Measurements from ENCODE around the gene CCDC107.

CCDC107 gene

GRCh38 chr9:35682520-35683315 is 24.6 kb downstream of the CCDC107 start:
- DNase-seq (ENCODE audit: low spot score) = no peak

GRCh38 chr9:35683323-35683722 is 25.2 kb downstream of the CCDC107 start:
- DNase-seq (ENCODE audit: low spot score) = no peak

GRCh38 chr9:35684921-35685320 is 26.8 kb downstream of the CCDC107 start:
- DNase-seq (ENCODE audit: low spot score) = no peak

DNA sequence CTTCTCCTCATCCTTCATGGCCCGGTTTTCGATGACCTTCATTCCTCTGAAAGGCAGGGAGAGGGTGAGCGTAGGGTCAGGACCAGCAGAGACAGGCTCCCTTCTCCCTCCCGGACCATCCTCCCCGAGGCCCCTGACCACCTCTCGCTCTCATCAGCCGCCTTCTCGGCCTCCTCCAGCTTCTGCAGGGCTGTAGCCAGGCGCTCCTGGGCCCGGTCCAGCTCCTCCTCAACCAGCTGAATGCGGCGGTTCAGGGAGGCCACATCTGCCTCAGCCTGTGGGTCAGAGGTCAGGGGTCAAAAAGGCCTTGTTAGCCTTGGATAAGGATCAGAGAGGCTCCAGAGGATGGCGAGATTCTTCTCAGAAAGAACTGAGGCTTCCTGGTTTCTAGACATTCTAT is 27.4 kb downstream of the CCDC107 start:
- no peak for DNase-seq (ENCODE audit: low spot score)

DNA sequence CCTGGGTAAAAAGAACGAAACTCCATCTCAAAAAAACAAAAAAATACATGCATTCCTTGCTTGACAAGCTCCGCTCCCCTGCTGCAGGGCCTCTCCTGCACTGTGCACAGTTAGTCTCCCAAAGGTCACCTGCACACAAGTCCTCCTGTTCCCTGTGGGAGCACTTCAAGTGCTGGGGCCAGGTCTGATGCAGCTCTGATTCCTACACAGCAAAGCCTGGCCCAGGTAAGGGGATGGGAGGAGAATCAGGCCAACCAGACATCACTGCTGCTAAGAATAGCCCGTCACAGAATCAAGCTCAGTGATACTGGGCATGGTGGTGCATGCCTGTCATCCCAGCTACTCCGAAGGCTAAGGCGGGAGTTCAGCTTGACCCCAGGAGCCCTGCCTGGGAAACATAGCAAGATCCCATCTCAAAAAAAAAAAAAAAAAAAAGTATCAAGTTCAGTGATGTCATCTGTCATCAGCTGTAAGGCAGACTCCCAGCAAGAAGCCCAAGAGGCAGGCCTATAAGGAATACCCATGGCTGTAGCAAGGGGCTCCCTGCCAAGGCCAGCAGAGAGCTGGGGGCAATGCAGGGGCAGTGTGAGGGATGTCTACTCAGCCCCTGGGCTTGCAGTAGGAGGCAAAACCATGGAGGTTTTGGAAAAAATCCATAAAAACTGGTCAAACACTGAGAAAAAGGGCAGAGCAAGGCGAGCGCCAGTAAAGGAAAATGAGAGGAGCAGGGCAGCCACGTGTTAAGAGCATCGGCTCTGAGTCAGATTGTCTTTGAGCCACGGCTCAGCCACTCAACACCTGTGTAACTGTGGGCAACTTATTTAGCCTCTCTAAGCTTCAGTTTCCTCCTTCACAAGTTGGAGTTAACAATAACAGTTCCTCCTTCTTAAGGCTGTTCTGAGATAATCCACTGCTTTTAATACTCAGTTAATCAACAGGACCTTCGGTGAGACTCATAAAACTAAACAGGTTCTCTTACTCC is 28.4 kb downstream of the CCDC107 start:
- no peak for DNase-seq (ENCODE audit: low spot score)

DNA sequence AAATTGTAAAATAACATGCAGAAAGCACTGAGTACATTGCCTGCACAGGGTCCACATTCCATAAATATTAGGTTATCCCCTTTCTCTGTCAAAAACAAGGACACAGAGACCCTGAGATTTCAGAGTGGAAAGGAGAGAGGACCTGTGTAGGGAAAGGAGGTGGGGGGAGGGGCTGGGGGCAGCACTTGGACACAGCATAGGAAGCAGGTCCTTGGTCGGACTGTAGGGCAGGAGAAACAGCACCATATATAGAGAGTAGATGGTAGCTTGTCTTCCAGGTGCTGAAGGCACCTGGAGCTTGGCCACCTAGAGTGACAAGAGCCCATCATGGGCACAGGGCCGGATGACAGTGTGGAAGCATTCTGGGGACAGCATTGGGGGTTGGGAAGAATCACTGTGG is 29.2 kb downstream of the CCDC107 start:
- no peak for DNase-seq (ENCODE audit: low spot score)

DNA sequence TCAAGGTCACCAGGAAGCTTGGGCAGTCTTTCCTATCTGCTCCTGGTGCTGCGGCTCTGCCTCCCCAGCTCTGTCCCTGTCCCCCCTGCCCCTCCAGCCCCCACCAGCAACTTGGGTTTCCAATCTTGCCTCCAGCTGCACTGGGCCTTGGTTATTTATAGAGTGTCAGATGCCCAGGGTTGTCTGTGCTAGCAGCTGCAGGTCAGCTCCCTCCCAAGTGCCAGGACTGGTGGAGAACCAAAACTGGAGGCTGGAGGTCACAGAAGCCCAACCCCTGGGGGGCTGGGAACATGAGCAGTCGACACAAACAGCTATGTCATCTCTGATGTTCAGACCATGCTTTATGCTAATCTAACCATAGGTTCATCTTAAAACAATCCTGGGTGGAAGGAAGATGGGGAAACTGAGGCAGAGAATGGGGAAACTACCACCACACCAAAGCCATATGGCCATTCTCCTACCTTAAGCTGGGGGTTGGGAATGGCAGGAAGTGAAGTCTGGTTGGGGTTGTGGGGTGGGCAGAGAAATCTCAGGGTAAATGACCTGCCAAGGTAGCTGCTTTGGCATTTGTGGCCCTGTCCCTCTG is 30.0 kb downstream of the CCDC107 start:
- no peak for DNase-seq (ENCODE audit: low spot score)

- no peak for DNase-seq (ENCODE audit: low spot score)
Observed at GRCh38 chr9:35688558-35689541, 30.8 kb downstream of the CCDC107 start.

DNA sequence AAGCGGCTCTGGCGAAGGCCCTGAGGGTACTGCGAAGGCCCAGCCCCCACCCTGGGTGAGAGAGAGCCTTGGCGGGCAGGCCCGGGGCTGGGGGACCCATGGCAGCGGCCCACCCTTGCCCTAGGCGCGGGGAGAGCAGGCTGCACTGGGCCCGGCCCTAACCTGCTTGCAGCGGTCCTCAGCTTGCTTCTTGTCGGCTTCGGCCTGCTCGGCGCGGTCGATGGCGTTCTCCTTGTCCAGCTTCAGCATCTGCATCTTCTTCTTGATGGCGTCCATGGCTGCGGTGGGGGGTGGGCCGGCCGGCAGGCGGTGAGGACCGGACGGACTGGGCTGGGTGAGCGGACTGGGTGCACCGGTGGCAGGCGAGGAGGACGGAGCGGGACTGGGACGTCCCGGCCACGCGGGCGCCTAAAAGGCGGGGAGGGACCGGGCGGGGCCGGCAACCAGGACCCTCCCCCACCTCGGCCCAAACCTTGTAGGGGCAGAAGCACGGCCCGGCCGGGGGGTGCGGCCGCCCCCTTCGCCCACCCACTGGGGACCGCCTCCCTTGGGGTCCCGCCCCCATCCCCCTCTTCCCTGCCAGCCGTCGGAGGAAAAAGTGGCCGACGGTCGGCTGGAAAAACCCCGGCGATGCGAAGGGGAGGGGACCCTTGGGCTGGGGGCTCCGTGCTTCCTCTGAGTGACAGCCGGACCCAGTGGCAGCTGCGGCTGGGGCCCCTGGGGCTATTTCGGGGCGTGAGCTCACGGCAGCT is 31.6 kb downstream of the CCDC107 start, which contains the start of gene TPM2:
Gene TPM2 (minus strand): TSS at position 384 of the 752 bp plus-strand sequence. CDS start 108 bp downstream, at position 276.
- no peak for DNase-seq (ENCODE audit: low spot score)

- no peak for DNase-seq (ENCODE audit: low spot score)
Observed at GRCh38 chr9:35690294-35690613, 32.2 kb downstream of the CCDC107 start.

DNA sequence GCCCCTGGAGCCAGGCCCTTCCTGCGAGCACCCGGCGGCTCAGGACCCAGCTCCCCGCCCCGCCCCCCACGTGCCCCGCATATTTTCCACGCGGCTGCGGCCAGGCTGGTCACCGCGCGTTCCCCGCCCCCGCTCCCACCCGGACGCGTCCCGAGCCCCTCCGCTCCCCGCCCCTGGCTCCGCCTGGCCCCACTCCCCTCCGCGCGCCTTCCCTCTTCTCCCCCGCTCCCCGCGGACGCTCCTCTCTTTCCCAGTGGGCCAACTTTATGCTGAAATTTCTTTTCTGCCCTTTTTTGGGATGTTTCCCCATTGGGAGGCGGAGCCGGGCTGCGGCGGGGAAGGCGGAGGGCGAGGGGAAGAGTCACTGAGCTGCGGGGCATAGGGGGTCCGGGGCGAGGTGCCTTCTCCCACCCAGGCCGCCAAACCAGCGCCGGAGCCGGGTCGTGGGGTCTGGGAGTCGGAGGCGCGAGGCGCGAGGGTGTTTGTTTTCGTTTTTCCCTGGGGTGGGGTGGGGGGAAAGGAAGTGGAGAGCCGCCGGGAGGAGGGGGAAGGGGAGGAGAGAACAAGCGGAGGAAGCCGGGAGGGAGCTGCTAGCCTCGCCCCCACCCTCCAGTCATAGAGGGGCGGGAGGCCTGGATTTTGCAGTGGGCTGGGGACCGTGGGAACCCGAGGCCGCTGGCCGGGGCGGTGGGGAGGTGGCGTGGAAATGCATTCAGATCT is 32.7 kb downstream of the CCDC107 start:
- DNase-seq (ENCODE audit: low spot score) = peak; percentile 31

DNA sequence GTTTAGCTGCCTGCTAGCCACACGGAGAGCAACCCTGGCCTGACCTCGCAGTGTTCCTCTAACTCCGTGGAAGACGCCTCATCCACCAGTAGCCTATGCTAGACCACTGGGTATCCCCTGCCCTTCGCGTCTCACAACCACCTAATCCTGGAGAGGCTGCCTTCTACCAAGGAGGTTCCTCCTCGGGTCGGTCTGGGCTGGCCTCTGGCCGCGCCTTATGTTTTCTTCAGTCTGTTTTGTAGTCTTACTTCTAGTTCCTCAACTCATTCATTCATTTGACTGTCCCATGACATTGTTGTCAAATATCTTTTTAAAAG is 33.2 kb downstream of the CCDC107 start:
- no peak for DNase-seq (ENCODE audit: low spot score)

DNA sequence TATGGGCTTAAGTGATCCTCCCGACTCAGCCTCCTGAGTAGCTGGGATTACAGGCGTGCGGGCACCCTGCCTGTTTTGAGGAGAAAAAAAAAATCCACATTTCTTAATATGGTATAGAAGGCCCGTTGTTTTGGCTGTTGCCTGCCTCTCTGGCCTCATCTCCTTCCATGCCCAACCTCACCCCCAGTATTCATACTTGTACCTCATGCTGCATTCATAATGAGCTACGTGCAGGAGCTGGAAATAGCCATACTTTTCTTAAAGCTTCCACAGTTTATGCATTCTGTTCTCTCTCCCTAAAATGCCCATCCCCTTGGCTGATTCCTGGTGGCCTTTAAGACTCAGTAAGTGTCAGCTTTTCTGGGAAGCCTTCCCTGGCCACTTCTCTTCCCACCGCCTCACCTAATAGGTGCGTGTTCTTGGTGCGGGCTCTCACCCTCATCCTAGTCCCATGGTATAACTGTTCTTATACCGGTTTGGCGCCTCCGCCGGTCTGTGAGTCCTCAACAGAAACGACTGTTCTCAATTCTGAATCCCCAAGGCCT is 33.7 kb downstream of the CCDC107 start:
- DNase-seq (ENCODE audit: low spot score) = no peak

- no peak for DNase-seq (ENCODE audit: low spot score)
Observed at GRCh38 chr9:35695943-35696401, 37.9 kb downstream of the CCDC107 start.

DNA sequence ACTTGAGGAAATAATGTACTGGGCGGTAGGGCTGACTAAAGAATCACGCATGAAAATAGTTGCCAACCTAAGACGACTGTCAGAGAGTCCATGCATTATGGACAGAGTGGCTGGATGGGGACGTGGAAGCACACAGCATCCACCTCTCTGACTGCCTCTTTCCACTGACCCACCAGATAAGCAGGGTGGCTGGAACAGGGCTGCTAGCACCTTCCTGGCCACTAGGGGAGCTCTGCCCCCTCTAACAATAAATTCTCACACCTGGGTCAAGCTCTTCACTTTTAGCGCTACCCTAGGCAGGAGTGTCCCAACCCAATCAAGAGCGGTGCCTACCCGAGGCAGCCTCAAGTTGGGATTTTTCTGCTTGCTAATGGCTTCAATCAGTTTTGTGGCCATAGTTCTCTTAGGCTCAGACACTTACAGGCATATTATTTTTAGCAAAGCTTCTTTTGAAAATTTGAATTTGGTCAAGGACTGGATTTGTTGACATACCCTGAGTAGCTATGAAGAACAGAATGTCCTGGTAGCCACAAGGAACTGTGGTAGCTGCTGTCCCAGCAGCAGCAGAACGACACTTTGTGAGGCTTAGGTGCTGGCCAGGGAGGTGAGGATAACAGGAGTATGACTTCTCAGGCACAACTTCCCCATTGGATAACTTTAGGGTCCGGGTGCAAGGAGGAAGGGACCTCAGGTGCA is 38.6 kb downstream of the CCDC107 start:
- DNase-seq (ENCODE audit: low spot score) = peak; percentile 60

DNA sequence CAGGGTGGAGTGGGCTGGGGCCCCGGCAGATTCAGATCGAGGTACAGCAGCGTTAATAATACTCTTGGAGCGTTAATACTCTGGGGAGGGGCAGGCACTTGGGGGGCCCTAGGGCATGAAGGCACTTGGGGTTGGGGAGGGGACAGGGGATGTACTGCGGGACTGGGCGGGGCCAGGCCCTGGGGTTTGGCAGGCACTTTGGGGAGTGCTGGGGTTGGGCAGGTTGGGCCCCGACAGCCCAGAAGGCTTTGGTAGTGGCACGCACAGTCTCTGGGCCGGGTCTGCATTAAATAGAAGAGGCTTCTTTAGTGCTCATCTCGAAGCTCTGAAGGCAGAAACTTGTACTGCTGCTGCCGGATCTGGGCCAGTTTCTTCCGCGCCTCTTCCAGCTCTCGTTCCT is 39.4 kb downstream of the CCDC107 start:
- DNase-seq (ENCODE audit: low spot score) = no peak

DNA sequence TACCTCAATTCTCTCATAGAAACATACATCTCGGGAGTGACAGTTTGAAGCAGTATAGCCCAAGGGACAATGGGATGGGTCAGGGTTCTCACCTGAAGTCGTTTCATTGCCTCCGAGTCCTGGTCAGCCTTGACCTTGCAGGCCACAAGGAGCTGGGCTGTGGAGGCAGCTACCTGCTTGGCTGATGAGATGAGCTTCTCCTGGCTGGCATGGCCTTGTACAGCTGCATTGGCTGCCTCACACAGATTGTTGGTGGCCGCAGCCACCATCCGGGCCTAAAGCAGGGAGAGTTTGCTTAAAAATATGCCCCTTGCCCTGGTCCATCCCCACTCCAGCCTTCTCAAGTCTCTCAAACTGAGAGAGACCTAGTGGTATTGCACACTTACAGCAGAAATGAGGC is 40.1 kb downstream of the CCDC107 start:
- no peak for DNase-seq (ENCODE audit: low spot score)

DNA sequence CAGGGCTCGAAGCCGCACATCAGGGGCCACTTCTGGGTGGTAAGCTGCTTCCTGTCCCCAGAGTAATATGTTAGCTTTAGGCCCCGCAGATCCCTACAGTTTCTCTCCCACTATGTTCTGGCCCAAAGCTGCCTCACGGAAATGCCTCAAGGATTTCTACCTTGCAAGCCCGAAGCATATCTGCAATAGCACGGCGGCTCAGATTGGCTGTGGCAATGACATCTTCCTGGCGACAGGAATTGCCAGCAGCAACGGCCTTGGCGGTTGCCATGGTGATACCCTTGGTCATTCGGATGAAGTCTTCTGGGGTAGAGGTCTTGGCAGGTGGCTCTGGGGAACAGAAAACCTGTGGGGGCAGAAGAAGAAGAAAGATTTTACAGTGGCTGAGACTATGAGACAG is 41.9 kb downstream of the CCDC107 start:
- no peak for DNase-seq (ENCODE audit: low spot score)

DNA sequence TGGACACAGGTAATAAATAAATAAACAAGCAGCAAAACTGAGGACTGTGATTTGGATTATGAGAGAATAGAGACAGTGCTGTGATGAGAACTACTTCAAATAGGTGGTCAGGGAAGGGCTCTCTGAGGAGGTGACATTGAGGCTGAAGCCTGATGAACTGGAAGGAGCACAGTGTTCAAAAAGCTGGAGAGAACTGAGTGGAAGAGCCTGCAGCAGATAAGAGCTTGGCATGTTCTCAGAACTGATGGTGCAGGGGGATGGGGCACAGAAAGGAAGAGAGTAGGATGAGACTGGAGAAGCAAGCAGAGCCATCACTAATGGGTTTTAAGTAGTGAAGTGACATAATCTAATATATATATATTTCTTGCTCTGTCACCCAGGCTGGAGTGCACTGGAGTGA is 42.9 kb downstream of the CCDC107 start:
- no peak for DNase-seq (ENCODE audit: low spot score)

All from CD4-positive, alpha-beta T cell treated with Interleukin-6 at 100 ng/mL for 8 hours (primary cell).